ENCODE data around the gene ABCA1.

Gene ABCA1

GRCh38 chr9:104836767-104837166 lies 91.2 kb downstream of the ABCA1 start:
- DNase-seq = no peak

GRCh38 chr9:104836235-104836634 lies 91.7 kb downstream of the ABCA1 start:
- no peak for DNase-seq

GRCh38 chr9:104835161-104835560 lies 92.8 kb downstream of the ABCA1 start:
- no peak for DNase-seq

- DNase-seq = no peak
Measured at GRCh38 chr9:104833696-104834095, 94.3 kb downstream of the ABCA1 start.

GRCh38 chr9:104831681-104832080 lies 96.3 kb downstream of the ABCA1 start:
- DNase-seq = no peak

- DNase-seq = no peak
Measured at GRCh38 chr9:104826911-104827310, 101.0 kb downstream of the ABCA1 start.

- DNase-seq = no peak
Measured at GRCh38 chr9:104826079-104826775, 101.7 kb downstream of the ABCA1 start.

GRCh38 chr9:104820336-104820735 lies 107.6 kb downstream of the ABCA1 start:
- DNase-seq = no peak

- DNase-seq = no peak
Measured at GRCh38 chr9:104819033-104819432, 108.9 kb downstream of the ABCA1 start.

GRCh38 chr9:104817437-104817836 lies 110.5 kb downstream of the ABCA1 start:
- no peak for DNase-seq

- no peak for DNase-seq
Measured at GRCh38 chr9:104815851-104816565, 111.9 kb downstream of the ABCA1 start.

GRCh38 chr9:104810421-104811339 lies 117.3 kb downstream of the ABCA1 start:
- DNase-seq = no peak

GRCh38 chr9:104808035-104808614 lies 119.8 kb downstream of the ABCA1 start:
- DNase-seq = no peak

GRCh38 chr9:104805441-104805840 lies 122.5 kb downstream of the ABCA1 start:
- no peak for DNase-seq

GRCh38 chr9:104802906-104803305 lies 125.0 kb downstream of the ABCA1 start:
- DNase-seq = no peak

GRCh38 chr9:104802110-104802509 lies 125.8 kb downstream of the ABCA1 start:
- no peak for DNase-seq

GRCh38 chr9:104800068-104800785 lies 127.7 kb downstream of the ABCA1 start:
- no peak for DNase-seq

- DNase-seq = no peak
Measured at GRCh38 chr9:104798209-104798995, 129.6 kb downstream of the ABCA1 start.

GRCh38 chr9:104795857-104796256 lies 132.1 kb downstream of the ABCA1 start:
- DNase-seq = no peak

GRCh38 chr9:104795082-104795481 lies 132.9 kb downstream of the ABCA1 start:
- no peak for DNase-seq

GRCh38 chr9:104794070-104794469 lies 133.9 kb downstream of the ABCA1 start:
- DNase-seq = no peak

- no peak for DNase-seq
Measured at GRCh38 chr9:104788251-104788650, 139.7 kb downstream of the ABCA1 start.

Measured in activated effector memory CD4-positive, alpha-beta T cell treated with anti-CD3 and anti-CD28 coated beads, Interleukin-2, amount 50 U/mL, for 16 hours (primary cell).